ENCODE data around the gene ANKRD10.
"Not testable (repeated sequence)": the region's sequence is repeated elsewhere in the genome, so short reads cannot be mapped to it uniquely, and the experiment has no call there.

Gene ANKRD10

GRCh38 chr13:110866491-110867170 is 48.2 kb downstream of the ANKRD10 start:
- no peak for DNase-seq (ENCODE audit: low spot score)

GRCh38 chr13:110863685-110864084 is 51.2 kb downstream of the ANKRD10 start:
- no peak for DNase-seq (ENCODE audit: low spot score)

GRCh38 chr13:110860983-110861382 is 53.9 kb downstream of the ANKRD10 start:
- DNase-seq (ENCODE audit: low spot score): no peak

GRCh38 chr13:110856942-110857835 is 57.7 kb downstream of the ANKRD10 start:
- DNase-seq (ENCODE audit: low spot score): no peak

- DNase-seq (ENCODE audit: low spot score): no peak
Observed at GRCh38 chr13:110855363-110855762, 59.5 kb downstream of the ANKRD10 start.

GRCh38 chr13:110854866-110855265 is 60.0 kb downstream of the ANKRD10 start:
- no peak for DNase-seq (ENCODE audit: low spot score)

- no peak for DNase-seq (ENCODE audit: low spot score)
Observed at GRCh38 chr13:110853235-110853721, 61.6 kb downstream of the ANKRD10 start.

GRCh38 chr13:110850840-110851239 is 64.0 kb downstream of the ANKRD10 start:
- no peak for DNase-seq (ENCODE audit: low spot score)

GRCh38 chr13:110850006-110850405 is 64.9 kb downstream of the ANKRD10 start:
- DNase-seq (ENCODE audit: low spot score): no peak

GRCh38 chr13:110845520-110845919 is 69.3 kb downstream of the ANKRD10 start:
- DNase-seq (ENCODE audit: low spot score): no peak

- DNase-seq (ENCODE audit: low spot score): no peak
Observed at GRCh38 chr13:110841846-110842245, 73.0 kb downstream of the ANKRD10 start.

GRCh38 chr13:110841406-110841805 is 73.5 kb downstream of the ANKRD10 start:
- DNase-seq (ENCODE audit: low spot score): no peak

GRCh38 chr13:110838867-110839538 is 75.9 kb downstream of the ANKRD10 start:
- no peak for DNase-seq (ENCODE audit: low spot score)

GRCh38 chr13:110838116-110838515 is 76.8 kb downstream of the ANKRD10 start:
- no peak for DNase-seq (ENCODE audit: low spot score)

- not testable (repeated sequence) for DNase-seq (ENCODE audit: low spot score)
Observed at GRCh38 chr13:110837397-110838061, 77.3 kb downstream of the ANKRD10 start.

- DNase-seq (ENCODE audit: low spot score): no peak
Observed at GRCh38 chr13:110836605-110836903, 78.3 kb downstream of the ANKRD10 start.

GRCh38 chr13:110835721-110836604 is 78.9 kb downstream of the ANKRD10 start:
- DNase-seq (ENCODE audit: low spot score): no peak

GRCh38 chr13:110834572-110834971 is 80.3 kb downstream of the ANKRD10 start:
- DNase-seq (ENCODE audit: low spot score): no peak

GRCh38 chr13:110832531-110832930 is 82.3 kb downstream of the ANKRD10 start:
- DNase-seq (ENCODE audit: low spot score): no peak

- no peak for DNase-seq (ENCODE audit: low spot score)
Observed at GRCh38 chr13:110832205-110832479, 82.7 kb downstream of the ANKRD10 start.

GRCh38 chr13:110831437-110832204 is 83.2 kb downstream of the ANKRD10 start:
- no peak for DNase-seq (ENCODE audit: low spot score)

All from GM03348 (cell line).